ACC112 (cell line): ENCODE results near the gene EPHB4.

Experiments used
- H2AFZ ChIP-seq: fragments of 200-600 bp; sonication (generic); one replicate; pipeline ENCODE4 v1.6.0; 2017; ENCODE audit warnings: antibody characterized with exemption, low read length; ENCODE audit not compliant: unreplicated experiment
- H3K27ac ChIP-seq: fragments of 200-600 bp; sonication (generic); 2 replicates; pipeline ENCODE4 v1.5.1; 2014; ENCODE audit warnings: low read depth, mild to moderate bottlenecking, antibody characterized with exemption, low read length, moderate library complexity
- H3K27me3 ChIP-seq: fragments of 200-600 bp; sonication (generic); 2 replicates; pipeline ENCODE4 v1.6.1; 2014; ENCODE audit warnings: mild to moderate bottlenecking, antibody characterized with exemption, low read length, moderate library complexity, mixed read lengths; ENCODE audit not compliant: insufficient read depth
- H3K36me3 ChIP-seq: fragments of 200-600 bp; sonication (generic); 2 replicates; pipeline ENCODE4 v1.6.1; 2016; ENCODE audit warnings: mild to moderate bottlenecking, antibody characterized with exemption, low read length, moderate library complexity, mixed read lengths; ENCODE audit not compliant: insufficient read depth
- H3K4me1 ChIP-seq: fragments of 200-600 bp; sonication (generic); one replicate; pipeline ENCODE4 v1.6.1; 2016; ENCODE audit warnings: low read length, mixed read lengths; ENCODE audit not compliant: insufficient read depth, unreplicated experiment, control insufficient read depth
- H3K4me3 ChIP-seq: fragments of 200-600 bp; sonication (generic); 2 replicates; pipeline ENCODE4 v1.5.1; 2014; ENCODE audit warnings: mild to moderate bottlenecking, low read depth, low read length
- H3K79me2 ChIP-seq: fragments of 200-600 bp; sonication (generic); one replicate; pipeline ENCODE4 v1.6.0; 2016; ENCODE audit warnings: low read length; ENCODE audit not compliant: control insufficient read depth, unreplicated experiment, insufficient read depth

The EPHB4 gene

DNA sequence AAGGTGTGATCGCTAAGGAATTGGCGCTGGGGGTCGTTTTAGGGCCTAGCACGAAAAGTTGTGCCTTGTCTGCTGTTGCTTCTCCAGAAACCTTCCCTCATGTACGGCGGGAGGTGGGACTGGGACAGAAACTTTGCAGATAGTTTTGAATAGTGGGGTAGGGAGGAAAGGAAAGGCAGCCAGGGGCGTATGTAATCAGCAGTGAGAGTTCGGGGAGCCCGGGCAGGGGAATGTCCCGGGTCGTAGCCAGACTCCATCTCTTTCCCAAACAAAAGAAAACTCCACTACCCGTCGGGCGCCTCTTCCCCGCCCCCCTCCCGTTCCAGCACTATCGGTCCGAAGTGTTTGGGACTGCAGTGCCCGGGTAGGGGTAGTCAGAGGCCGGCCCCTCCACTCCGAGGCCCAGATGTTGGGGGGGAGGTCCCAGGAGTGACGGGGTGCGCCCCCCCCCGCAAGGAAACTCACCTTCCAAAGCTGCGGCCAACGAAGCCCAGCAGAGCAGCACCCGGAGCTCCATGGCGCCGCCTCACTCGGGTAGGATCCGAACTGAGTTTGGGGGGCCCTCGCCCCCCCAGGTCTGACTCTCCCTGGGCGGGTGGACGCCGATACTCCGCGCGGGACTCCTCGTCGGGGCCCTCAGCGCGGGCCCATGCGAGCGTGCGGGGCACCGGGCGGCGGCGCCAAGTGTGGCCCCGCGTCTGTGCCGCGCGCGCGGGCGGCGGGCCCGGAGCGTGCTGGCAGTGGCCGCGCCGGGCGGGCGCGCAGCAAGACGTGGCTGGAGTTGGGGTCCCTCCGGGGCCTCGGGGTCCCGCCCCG is 601 bp downstream of the EPHB4 start:
- H3K27ac ChIP-seq: no peak overlapping the region
- H3K27me3 ChIP-seq: no peaks in the 10 kb centered on the region
- H2AFZ ChIP-seq: peak overlapping the region; percentile 80
- H3K36me3 ChIP-seq: no peaks in the 10 kb centered on the region
- H3K4me1 ChIP-seq: peaks cover 11% of the 10 kb centered on the region
- peaks cover 3% of the 10 kb centered on the region for H3K79me2 ChIP-seq
- peak overlapping the region; percentile 84 for H3K4me3 ChIP-seq

DNA sequence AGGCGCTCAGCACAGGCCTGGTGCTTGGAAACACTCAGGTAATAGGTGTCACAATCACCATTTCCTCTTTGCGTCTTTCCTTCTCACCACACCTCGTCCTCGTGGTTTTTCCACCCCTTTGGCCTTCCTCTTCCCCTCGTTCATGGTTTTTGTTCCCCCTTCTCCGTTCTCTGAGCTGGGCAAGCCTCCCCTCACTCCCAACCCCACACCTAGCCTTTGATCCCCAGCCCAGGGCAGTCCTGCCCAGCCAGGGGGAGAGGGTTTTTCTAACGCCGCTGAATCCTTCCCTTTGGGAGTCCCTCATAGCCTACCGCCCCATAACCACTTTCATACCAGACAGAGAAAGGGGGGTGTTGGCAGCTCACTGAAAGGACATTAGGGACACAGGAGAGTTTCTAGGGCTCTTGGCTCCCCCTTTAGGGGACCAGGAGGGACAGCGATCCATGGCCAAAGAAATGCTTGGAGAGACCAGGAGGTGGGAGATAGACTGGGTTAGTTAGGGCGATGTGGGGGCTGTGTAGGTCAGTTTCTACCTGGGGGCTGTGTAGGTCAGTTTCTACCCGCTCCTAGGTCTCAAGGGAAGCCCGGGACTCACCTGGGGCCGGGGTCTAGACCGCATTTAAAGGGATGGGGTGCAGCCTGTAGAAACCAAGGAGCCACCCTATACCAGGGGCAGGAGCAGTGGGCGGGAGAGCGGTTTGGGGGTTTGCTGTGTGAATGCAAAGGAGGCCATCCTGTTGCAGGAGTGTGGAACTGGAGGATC is 1.4 kb downstream of the EPHB4 start:
- H3K4me1 ChIP-seq: peaks cover 11% of the 10 kb centered on the region
- H3K4me3 ChIP-seq: peak overlapping the region; percentile 84
- H3K36me3 ChIP-seq: no peaks in the 10 kb centered on the region
- H3K79me2 ChIP-seq: peaks cover 3% of the 10 kb centered on the region
- no peaks in the 10 kb centered on the region for H3K27me3 ChIP-seq
- no peak overlapping the region for H3K27ac ChIP-seq
- H2AFZ ChIP-seq: peak overlapping the region; percentile 11

DNA sequence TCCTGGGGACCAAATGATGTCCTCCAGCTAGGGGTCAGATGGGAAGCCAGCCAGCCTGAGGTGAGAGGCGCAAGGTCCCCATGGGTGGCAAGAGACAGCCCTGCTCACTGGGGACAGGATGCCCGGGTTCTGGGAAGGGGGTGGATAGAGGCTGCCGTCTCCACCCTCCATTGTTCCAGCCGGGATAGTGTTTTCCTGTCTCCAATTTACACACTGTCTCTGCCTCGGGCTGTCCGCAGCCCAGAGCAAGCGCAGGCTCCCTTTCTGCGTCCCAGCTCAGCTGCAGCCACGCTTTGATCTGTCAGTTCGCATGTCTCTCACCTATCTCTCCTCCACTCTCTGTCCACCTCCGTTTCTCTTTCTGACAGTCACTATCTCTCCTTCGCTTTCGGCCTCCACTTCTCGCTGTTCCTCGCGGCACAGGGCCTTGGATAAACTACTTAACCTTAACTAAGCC is 2.1 kb downstream of the EPHB4 start:
- no peak overlapping the region for H3K27ac ChIP-seq
- peaks cover 3% of the 10 kb centered on the region for H3K79me2 ChIP-seq
- no peak overlapping the region for H2AFZ ChIP-seq
- no peaks in the 10 kb centered on the region for H3K36me3 ChIP-seq
- H3K27me3 ChIP-seq: no peaks in the 10 kb centered on the region
- H3K4me3 ChIP-seq: peak overlapping the region; percentile 84
- peaks cover 11% of the 10 kb centered on the region for H3K4me1 ChIP-seq

DNA sequence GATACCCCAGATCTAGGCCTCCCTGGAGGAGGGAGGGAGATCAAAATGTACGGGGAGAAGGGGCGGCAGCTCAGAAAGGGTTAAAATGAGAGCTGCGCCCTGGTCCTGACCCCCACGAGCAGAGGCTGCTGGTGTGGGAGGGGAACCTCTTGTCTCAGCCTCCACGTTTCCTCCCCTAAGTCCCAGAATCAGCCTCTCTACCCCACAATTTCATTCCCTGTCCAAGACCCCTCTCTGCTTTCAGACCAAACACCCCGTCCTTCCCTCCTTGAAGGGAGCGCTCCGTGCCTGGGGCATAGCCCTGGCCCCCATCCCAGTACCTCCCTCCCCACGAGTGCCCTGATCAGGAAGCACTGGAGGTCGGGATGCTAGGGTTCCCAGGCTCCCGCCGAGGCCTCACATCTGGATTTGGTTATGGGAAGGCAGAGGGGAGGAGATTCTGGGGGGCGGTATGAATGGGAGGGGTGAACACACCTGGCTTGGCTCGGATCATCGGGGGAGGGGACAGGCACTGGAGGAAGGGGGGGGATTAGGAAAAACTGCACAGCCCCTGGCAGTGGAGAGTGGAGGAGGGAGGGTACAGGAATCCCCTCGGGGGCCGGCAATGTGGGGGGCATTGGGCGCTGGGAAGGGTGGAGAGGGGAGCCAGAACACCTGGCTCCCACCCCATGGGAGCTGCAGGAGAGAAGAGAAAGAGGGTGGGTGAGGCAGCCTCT is 2.7 kb downstream of the EPHB4 start:
- Histone ChIP-seq H2AFZ (no peak overlapping the region), H3K36me3 (no peaks in the 10 kb centered on the region; the same call in 1 of the 2 replicates), H3K27me3 (no peaks in the 10 kb centered on the region), H3K79me2 (peaks cover 3% of the 10 kb centered on the region), H3K4me3 (0 out of 2 replicates have a peak overlapping the region, but pooled peaks have one; percentile 84), H3K27ac (no peak overlapping the region), H3K4me1 (peaks cover 11% of the 10 kb centered on the region)

DNA sequence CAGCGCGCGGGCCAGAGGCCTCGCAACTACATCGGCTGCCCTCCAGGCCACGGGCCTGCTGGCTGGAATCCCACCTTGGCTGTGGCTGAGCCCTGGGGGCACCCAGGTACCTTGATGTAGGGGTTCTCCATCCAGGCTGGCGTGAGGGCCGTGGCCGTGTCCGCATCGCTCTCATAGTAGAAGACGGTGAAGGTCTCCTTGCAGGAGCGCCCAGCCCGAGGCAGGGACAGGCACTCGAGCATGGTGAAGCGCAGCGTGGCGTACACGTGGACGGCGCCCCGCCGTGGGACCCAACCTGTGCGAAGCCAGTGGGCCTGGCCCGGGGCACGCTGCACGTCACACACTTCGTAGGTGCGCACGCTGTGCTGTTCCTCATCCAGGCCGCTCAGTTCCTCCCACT is 3.8 kb downstream of the EPHB4 start:
- no peak overlapping the region for H2AFZ ChIP-seq
- H3K4me1 ChIP-seq: peaks cover 11% of the 10 kb centered on the region
- peaks cover 3% of the 10 kb centered on the region for H3K79me2 ChIP-seq
- H3K36me3 ChIP-seq: no peaks in the 10 kb centered on the region; the same call in 1 of the 2 replicates
- no peaks in the 10 kb centered on the region for H3K27me3 ChIP-seq
- H3K4me3 ChIP-seq: no peak overlapping the region
- H3K27ac ChIP-seq: no peak overlapping the region

DNA sequence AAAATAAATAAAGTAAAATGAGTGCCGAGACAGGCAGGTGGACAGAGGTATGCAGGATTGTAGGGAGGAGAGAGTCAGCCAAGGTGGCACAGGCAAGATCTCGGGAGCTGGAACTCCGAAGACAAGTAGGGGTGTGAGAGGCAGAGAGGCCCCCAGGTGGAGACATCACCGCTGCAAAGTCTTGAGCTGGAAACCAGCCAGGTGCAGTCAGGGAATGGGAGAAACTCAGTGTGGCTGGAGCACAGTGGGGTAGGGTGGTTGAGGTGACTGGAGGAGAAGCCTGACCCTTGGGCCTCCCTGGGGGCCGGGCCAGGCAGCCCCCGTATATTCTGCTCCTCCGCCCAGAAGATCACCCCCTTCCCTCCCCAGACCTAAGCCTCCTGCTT is 4.2 kb downstream of the EPHB4 start:
- Histone ChIP-seq H3K27ac (no peak overlapping the region), H3K4me3 (no peak overlapping the region), H3K36me3 (no peaks in the 10 kb centered on the region; the same call in 1 of the 2 replicates), H2AFZ (no peak overlapping the region), H3K4me1 (peaks cover 11% of the 10 kb centered on the region), H3K27me3 (no peaks in the 10 kb centered on the region), H3K79me2 (peaks cover 3% of the 10 kb centered on the region)

DNA sequence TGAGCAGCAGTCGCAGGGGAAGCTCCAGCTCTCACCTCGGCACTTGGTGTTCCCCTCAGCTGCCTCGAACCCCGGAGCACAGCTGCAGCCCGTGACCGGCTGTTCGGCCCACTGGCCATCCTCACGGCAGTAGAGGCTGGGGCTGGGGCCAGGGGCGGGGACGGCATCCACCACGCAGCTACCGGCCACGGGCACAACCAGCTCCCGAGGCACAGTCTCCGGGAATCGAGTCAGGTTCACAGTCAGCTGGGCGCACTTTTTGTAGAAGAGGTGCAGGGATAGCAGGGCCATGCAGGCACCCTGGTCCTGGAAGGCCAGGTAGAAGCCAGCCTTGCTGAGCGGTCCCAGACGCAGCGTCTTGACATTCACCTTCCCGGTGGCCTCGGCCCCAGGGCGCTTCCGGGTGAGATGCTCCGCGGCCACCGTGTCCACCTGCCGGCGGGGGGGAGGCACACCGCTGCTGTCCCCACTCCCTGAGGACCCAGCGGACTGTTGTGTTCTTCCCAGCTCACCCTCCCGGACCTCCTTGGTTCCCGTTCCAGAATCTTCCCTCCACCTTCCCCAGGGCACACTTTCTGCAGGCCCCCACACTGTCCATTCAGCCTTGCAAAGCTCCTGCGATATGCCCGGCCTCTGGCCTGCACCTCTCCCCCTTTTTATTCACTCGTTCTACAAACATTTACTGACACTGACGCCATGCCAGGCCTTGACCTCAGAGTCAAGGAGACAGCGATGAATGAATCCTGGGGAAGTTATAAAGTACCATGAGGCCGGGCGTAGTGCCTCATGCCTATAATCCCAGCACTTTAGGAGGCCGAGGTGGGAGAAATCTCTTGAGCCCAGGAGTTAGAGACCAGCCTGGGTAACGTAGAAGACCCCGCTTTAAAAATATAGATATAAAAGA is 4.8 kb downstream of the EPHB4 start:
- H3K79me2 ChIP-seq: peaks cover 3% of the 10 kb centered on the region
- no peak overlapping the region for H2AFZ ChIP-seq
- peaks cover 11% of the 10 kb centered on the region for H3K4me1 ChIP-seq
- H3K4me3 ChIP-seq: no peak overlapping the region
- H3K27me3 ChIP-seq: no peaks in the 10 kb centered on the region
- no peak overlapping the region for H3K27ac ChIP-seq
- no peaks in the 10 kb centered on the region; the same call in 1 of the 2 replicates for H3K36me3 ChIP-seq

DNA sequence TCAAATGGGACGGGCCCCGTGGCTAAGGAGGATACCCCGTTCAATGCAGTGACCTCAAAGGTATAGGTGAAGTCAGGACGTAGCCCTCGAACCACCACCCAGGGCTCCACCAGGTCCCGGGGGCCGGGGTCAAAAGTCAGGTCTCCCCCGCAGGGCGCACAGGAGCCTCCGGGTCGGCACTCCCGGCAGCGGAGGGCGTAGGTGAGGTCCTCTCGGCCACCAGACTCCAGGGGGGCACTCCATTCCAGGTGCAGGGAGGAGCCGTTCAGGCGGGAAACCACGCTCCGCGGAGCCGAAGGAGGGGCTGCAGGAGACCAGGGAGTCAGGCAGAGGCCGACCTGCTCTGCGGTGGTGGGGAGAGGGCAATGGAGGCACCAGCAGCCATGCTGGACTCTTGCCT is 7.7 kb downstream of the EPHB4 start:
- H3K36me3 ChIP-seq: no peaks in the 10 kb centered on the region; the same call in 1 of the 2 replicates
- no peak overlapping the region for H2AFZ ChIP-seq
- H3K27me3 ChIP-seq: no peaks in the 10 kb centered on the region
- H3K27ac ChIP-seq: no peak overlapping the region
- peaks cover 1% of the 10 kb centered on the region for H3K4me1 ChIP-seq
- H3K4me3 ChIP-seq: no peak overlapping the region
- peaks cover 3% of the 10 kb centered on the region for H3K79me2 ChIP-seq

DNA sequence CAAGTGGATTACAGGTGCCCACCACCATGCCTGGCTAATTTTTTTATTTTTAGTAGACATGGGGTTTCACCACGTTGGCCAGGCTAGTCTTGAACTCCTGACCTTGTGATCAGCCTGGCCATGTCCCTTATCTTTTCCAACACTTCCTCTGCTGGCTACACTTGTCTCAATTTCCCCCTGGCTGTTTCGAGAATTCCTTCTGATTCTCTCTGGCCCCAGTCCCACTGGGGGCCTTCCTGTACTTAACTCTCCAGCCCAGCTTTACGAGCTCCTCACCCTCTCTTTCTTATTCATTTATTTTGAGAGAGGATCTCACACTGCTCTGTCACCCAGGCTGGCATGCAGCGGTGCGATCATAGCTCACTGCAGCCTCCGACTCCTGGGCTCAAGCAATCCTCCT is 8.5 kb downstream of the EPHB4 start:
- Histone ChIP-seq H2AFZ (no peak overlapping the region), H3K27ac (no peak overlapping the region), H3K4me3 (no peak overlapping the region), H3K79me2 (no peaks in the 10 kb centered on the region), H3K36me3 (no peaks in the 10 kb centered on the region; the same call in 1 of the 2 replicates), H3K4me1 (peaks cover 2% of the 10 kb centered on the region), H3K27me3 (no peaks in the 10 kb centered on the region)

DNA sequence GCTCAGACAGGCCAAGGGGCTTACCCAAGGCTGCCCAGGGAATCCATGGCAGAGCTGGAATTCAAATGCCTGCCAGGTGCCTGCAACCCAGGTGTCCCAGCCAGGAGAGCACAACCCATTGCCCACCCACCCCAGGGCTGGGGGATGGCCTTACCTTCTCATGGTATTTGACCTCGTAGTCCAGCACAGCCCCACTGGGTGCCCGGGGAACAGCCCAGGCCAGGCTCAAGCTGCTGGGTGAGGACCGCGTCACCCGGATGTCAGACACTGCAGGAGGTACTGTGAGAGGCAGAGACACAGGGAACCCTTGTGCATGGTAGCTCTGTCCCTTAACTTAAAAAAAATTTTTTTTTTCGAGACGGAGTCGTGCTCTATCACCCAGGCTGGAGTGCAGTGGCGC is 9.0 kb downstream of the EPHB4 start:
- H2AFZ ChIP-seq: no peak overlapping the region
- H3K27ac ChIP-seq: no peak overlapping the region
- no peaks in the 10 kb centered on the region for H3K27me3 ChIP-seq
- H3K4me3 ChIP-seq: no peak overlapping the region
- peaks cover 4% of the 10 kb centered on the region for H3K4me1 ChIP-seq
- no peaks in the 10 kb centered on the region; the same call in 1 of the 2 replicates for H3K36me3 ChIP-seq
- no peaks in the 10 kb centered on the region for H3K79me2 ChIP-seq
